Measurements from ENCODE around the gene HOXA10. TPM values are rescaled to one million over a fixed set of nuclear protein-coding genes. Genes with fewer than 3 reads are reported as not detected.

Gene HOXA10
- total RNA-seq, 1 donor from 2014 or later: 36.7 TPM

- peak overlapping the region; percentile 42 for H3K4me3 ChIP-seq (ENCODE audit: low read depth, low read length)
Observed at GRCh38 chr7:27189295-27189996, 15.3 kb upstream of the HOXA10 start.

DNA sequence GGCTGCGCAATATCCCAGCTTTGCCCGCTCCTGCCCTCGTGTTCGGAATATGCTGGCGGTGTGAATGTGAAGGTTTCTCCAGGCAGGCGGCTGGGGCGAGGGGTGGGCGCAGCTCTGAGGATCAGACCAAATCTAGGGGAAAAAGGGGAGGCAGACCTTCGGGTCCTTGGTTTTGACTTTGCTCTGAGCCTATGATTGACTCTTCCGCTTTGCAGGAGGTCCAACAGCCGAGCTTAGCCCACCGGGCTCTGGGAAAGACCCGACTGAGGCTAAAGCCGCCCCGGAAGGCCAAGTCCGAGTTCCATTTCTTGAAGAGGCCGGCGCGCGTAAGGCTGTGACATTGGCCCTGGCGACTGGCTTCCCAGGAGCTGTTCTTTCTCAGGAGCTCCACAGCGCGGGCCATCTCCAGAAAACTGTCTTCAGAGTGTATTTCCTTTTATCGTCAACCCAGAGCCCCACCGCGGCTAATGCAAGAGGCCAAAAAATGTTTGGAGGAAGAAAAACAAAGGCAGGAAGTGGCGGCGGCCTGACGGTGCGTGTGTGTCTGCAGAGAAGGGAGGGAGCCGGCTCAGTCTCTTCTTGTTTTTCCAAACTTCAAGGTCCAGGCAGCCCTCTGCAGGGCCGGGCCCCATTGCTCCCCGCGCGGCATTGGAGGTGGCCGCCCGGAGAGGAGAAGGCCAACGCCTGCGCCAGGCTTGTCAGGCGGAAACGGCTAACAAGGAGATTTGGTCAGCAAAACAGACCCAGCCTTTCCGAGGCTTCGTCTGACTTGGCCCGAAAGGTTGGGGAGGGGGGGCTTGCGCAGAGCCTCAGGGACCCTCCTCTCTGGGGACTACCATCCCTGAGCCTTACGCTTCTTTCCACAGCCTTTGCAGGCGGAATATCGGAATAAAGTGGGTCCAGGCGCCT is 14.5 kb upstream of the HOXA10 start:
- TF ChIP-seq, protein P1, sequence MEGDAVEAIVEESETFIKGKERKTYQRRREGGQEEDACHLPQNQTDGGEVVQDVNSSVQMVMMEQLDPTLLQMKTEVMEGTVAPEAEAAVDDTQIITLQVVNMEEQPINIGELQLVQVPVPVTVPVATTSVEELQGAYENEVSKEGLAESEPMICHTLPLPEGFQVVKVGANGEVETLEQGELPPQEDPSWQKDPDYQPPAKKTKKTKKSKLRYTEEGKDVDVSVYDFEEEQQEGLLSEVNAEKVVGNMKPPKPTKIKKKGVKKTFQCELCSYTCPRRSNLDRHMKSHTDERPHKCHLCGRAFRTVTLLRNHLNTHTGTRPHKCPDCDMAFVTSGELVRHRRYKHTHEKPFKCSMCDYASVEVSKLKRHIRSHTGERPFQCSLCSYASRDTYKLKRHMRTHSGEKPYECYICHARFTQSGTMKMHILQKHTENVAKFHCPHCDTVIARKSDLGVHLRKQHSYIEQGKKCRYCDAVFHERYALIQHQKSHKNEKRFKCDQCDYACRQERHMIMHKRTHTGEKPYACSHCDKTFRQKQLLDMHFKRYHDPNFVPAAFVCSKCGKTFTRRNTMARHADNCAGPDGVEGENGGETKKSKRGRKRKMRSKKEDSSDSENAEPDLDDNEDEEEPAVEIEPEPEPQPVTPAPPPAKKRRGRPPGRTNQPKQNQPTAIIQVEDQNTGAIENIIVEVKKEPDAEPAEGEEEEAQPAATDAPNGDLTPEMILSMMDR (conservative IDR thresholded peaks at IDR 0.05; ENCODE audit: low read depth, low read length): no peak
- H3K4me3 ChIP-seq (ENCODE audit: low read depth, low read length): peak overlapping the region; percentile 42
- no peak for DNase-seq (ENCODE audit: low read depth)

More at GRCh38 chr7:27189295-27189996, 15.3 kb upstream of the HOXA10 start:
- no peak for DNase-seq (ENCODE audit: low read depth)
- TF ChIP-seq, protein P1 (conservative IDR thresholded peaks at IDR 0.05; ENCODE audit: low read depth, low read length): no peak

GRCh38 chr7:27187475-27188385 is 13.6 kb upstream of the HOXA10 start:
- H3K4me3 ChIP-seq (ENCODE audit: low read depth, low read length): peak overlapping the region; percentile 42
- no peak for DNase-seq (ENCODE audit: low read depth)
- TF ChIP-seq, protein P1 (conservative IDR thresholded peaks at IDR 0.05; ENCODE audit: low read depth, low read length): no peak

- TF ChIP-seq, protein P1 (conservative IDR thresholded peaks at IDR 0.05; ENCODE audit: low read depth, low read length): no peak
- H3K4me3 ChIP-seq (ENCODE audit: low read depth, low read length): peak overlapping the region; percentile 72
- DNase-seq (ENCODE audit: low read depth): no peak
Observed at GRCh38 chr7:27186668-27187474, 12.8 kb upstream of the HOXA10 start.

DNA sequence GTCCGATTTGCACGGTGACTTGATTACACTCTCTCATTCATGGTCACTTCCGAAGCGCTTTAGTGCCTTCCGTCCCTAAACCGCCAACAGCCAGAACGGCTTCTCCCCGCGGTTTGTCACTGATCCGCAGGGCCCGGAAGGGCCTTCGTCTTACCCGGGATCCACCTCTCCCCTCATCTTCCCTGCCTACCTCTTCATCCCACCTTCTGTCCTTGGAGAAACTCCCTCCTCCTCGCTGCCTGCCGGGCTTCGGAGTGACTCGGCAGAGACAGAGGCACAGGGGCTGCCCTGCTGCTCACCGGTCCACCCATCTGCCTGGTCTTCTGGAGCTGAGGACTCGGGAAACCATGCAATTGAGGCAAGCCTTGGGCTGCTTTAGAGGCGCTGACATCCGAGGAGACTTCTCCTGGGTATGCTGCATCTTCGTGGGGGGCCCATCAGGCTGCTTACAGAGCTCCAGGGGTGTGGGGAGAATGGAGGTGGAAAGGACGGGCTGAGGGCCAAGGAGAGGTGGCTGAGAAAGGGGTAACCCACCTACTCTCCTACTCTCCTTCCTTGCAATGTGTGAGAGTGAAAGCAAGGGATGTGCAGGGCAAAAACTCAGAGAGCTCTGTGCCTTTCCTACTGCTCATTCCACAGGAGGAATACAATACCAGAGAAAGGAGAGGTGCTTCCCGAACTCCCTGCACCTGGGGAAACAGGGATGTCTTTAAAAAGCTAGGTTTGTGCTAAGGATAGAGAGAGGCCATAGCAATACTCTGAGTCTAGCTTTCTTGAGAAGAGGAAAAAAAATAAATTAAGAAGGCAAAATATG is 11.9 kb upstream of the HOXA10 start:
- H3K4me3 ChIP-seq (ENCODE audit: low read depth, low read length): peak overlapping the region; percentile 72
- DNase-seq (ENCODE audit: low read depth): no peak
- TF ChIP-seq, protein P1 (conservative IDR thresholded peaks at IDR 0.05; ENCODE audit: low read depth, low read length): no peak
